ENCODE data around the gene CCDC159.

CCDC159 gene

DNA sequence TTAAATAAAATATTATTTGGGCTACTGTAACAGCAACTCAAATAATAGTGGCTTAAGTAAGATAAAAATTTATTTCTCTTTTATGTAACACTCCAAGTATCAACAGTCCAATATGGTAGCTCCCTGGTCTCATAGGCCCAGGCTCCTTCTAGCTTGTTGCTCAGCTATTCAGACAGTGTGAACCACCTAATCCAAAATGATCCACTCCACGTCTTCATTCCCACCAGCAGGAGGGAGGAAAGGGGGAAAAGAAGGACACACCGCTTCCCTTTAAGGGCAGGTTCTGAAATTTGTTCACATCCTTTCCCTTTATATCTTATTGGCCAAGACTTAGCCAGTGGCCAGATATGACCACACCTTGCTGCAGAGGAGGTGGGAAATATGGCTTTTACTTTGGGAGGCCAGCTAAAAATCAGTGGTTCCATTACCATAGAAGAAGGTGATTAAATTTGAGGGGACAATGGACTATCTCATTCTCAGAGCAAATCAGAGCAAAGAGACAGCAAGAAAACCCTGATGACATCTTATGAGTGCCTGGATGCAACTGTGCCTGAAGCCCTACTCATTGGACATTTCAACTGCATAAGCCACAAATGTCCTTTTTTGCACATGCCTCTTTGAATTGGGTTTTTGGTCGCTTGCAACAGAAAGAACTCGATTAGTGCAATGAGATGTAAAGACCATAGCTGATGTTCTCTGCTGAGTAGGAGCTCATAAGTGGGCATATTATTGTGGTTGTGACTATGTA is 44.8 kb downstream of the CCDC159 start:
- no peak for DNase-seq (ENCODE audit: low read depth)

DNA sequence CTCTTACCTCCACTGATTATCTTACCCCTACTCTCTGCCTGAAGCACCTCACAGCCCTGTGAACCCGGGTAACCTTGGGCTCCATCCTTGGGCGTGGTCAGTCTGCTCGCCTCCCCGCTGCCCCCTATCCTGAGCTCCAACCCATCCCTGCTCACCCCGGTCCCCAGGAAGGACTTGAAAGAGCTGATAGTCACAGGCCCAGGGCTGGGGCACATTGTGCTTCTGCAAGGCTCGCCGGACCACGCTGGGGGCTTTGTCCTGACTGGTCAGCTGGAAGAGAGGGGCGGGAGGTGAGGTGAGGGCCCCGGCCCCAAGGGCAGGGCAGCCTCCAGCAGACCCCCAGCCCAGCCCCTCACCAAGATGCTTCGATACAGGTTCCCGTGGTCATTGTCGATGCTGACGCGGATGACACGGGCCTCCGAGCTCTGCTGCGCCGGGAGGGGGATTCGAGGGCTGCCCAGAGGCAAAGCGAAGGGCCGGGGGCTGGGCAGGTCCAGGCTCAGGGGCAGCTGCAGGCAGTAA is 50.8 kb downstream of the CCDC159 start:
- no peak for DNase-seq (ENCODE audit: low read depth)

- DNase-seq (ENCODE audit: low read depth) = no peak
Measured at GRCh38 chr19:11399667-11400066, 53.3 kb downstream of the CCDC159 start.

- DNase-seq (ENCODE audit: low read depth) = no peak
Measured at GRCh38 chr19:11400798-11401197, 54.5 kb downstream of the CCDC159 start.

DNA sequence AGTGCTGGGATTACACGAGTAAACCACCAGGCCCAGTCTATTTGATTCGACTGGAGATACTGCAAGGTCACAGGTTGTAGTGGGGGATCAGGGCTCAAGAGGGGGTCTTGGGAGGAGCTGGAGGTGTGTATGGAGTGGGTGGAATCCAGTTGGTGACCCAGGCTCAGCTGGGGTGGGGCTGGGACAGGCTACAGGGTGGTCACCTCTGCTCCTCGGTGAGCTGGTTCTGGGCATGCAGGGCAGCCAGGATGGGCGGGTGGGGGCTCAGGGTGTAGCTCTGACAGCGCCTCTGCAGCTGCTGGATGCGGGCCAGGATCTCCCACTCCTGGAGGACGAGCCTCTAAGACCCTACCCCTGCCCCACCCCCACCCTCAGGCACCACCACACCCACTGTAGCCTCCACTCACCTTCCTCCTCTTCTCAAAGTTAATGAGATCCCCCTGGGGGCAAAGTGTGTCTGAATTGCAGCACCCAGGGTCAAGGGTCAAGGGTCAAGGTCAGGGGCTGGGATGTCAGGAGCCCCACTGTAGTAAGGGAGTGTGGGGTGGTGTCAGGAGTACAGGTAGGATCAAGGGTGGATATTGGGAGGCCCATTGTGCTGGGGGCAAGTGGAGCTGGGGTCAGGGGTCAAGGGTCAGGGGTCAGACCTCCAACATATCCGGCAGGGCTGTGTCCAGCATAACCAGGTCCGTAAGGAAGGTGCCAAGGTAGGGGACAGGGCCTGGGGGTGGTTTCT is 55.7 kb downstream of the CCDC159 start:
- no peak for DNase-seq (ENCODE audit: low read depth)
